ENCODE results near the gene ARHGAP5.
"Not testable (repeated sequence)": the region's sequence is repeated elsewhere in the genome, so short reads cannot be mapped to it uniquely, and the experiment has no call there.

ARHGAP5 gene

DNA sequence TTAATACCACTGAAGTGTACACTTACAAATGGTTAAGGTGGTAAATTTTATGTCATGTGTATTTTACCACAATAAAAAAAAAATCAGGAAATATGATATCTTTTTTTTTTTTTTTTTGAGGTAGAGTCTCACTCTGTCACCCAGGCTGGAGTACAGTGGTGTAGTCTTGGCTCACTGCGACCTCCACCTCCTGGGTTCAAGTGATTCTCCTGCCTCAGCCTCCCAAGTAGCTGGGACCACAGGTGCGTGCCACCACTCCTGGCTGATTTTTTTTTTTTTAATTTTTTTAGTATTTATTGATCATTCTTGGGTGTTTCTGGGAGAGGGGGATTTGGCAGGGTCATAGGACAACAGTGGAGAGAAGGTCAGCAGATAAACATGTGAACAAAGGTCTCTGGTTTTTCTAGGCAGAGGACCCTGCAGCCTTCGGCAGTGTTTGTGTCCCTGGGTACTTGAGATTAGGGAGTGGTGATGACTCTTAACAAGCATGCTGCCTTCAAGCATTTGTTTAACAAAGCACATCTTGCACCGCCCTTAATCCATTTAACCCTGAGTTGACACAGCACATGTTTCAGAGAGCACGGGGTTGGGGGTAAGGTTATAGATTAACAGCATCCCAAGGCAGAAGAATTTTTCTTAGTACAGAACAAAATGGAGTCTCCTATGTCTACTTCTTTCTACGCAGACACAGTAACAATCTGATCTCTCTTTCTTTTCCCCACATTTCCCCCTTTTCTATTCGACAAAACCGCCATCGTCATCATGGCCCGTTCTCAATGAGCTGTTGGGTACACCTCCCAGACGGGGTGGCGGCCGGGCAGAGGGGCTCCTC lies 50.0 kb downstream of the ARHGAP5 start:
- not testable (repeated sequence) for DNase-seq

GRCh38 chr14:32127731-32128654 lies 50.9 kb downstream of the ARHGAP5 start:
- not testable (repeated sequence) for DNase-seq

DNA sequence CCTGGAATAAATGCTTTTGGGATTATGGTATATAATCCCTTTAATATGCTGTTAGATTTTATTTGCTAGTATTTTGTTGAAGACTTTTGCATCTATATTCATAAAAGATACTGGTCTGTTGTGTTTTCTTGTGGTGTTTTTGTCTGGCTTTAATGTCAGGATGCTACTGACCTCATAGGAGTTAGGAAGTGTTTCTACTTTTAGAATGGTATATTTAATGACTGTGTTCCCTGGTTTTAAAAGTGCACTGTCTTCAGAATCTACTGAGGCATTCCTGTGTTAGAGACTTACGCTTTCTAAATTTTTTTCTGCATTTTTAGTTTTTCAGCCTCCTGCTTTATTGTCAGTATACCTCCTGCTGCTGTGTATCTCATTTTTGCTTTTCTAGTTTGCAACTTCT lies 51.6 kb downstream of the ARHGAP5 start:
- no peak for DNase-seq

- DNase-seq: no peak
Measured at GRCh38 chr14:32129124-32129523, 52.0 kb downstream of the ARHGAP5 start.

DNA sequence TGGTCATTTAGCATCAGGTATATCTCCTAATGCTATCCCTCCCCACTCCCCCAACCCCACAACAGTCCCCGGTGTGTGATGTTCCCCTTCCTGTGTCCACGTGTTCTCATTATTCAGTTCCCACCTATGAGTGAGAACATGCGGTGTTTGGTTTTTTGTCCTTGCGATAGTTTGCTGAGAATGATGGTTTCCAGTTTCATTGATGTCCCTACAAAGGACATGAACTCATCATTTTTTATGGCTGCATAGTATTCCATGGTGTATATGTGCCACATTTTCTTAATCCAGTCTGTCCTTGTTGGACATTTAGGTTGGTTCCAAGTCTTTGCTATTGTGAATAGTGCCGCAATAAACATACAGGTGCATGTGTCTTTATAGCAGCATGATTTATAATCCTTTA lies 54.6 kb downstream of the ARHGAP5 start:
- not testable (repeated sequence) for DNase-seq

- no peak for DNase-seq
Measured at GRCh38 chr14:32134448-32135097, 57.5 kb downstream of the ARHGAP5 start.

DNA sequence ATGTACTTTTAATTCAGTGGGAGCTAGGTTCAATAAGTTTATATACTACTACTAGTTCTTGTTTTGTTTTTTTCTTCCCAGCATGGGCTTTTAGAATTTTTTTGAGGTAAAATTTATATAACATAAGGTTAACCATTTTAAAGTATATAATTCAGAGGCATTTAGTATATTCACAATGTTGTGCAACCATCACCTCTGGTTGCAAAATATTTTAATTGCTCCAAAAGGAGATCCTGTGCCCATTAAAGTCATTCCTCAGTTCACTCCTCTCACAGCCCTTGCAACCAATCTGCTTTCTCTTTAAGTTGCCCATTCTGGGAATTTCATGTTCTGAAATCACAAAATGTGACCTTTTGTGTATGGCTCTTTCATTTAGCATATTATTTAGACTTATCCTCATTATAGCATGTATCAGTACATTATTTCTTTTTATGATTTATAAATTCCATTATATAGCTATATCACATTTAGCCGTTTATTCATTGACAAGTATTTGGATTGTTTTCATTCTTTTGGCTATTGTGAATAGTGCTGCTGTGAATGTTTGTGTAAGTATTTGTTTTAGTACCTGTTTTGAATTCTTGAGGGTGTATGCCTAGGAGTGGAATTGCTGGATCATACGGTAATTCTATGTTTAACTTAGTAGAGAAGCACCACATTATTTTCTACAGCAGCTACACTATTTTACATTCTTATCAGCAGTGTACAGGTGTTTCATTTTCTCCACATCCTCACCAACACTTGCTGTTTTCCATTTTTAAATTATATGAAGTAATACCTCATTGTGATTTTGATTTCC lies 59.1 kb downstream of the ARHGAP5 start:
- DNase-seq: no peak

GRCh38 chr14:32137313-32137712 lies 60.2 kb downstream of the ARHGAP5 start:
- no peak for DNase-seq

DNA sequence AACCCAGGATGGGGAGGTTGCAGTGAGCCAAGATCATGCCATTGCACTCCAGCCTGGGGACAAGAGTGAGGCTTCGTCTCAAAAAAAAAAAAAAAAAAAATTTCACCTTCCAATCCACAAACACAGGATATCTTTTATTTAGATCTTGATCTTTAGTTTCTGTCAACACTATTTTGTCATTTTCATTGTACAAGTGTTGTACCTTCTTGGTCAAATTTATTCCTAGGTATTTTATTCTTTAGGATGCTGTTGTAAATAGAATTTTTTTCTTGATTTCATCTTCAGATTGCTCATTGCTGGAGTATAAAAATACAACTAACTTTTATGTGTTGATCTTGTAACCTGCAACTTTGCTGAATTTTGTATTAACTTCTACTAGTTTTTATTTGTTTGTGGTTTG lies 60.8 kb downstream of the ARHGAP5 start:
- no peak for DNase-seq

GRCh38 chr14:32142341-32142740 lies 65.2 kb downstream of the ARHGAP5 start:
- no peak for DNase-seq

DNA sequence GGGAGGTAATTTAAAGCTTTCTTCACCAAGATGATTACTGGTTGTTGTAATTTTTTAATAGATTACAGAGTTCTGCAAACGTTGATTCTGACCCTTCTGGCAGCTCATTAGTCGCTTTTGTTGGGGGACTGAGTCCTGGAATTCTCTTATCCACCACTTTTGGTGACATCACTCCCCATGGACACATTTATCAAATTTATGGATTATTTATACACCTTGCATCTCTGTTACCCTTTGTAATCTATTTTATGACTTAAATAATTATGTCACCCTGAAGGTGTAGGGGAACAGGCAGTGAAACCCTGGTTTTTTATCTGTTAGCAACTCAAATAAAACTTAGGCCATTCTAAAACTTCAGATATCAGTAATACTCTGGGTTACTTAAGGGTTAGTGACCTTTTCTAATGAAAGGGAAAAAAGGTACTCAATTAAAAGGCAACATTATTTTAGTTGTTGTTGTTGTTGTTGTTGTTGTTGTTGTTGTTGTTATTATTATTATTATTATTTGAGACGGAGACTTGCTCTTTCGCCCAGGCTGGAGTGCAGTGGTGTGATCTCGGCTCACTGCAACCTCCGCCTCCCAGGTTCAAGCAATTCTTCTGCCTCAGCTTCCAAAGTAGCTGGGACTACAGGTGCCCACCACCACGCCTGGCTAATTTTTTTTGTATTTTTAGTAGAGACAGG lies 65.8 kb downstream of the ARHGAP5 start:
- no peak for DNase-seq

DNA sequence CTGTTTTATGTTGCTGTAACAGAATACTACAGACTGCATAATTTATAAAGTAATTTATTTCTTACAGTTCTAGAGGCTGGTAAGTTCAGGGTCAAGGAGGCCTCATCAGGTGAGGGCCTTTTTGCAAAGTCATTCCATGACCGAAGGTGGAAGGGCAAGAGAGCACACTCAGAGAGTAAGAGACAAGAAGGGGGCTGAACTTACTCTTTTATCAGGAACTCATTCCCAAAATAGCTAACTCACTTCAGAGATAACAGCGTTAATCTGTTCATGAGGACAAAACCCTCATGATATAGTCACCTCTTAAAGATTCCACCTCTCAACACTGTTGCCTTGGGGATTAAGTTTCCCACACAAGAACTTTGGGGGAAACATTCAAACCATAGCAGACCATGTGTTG lies 73.3 kb downstream of the ARHGAP5 start:
- DNase-seq: no peak

GRCh38 chr14:32166029-32166428 lies 88.9 kb downstream of the ARHGAP5 start:
- no peak for DNase-seq

DNA sequence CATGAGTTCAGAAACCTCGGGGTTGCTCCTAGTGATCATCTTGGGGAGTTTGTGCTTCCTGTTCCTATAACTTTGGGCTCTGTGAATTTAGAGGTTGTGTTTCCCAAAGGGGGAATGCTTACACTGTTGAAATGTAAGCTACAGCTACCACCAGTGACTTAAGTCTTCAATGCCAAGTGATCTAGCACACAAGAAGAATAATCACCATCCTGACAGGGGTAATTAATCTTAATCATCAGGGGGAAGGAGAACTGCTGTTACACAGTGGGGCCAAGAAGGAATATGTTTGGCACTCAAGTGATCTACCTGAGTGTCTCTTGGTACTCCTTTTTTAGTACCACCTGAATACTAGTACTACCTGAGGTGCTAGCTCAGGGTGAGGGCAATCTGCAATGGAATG lies 89.8 kb downstream of the ARHGAP5 start:
- no peak for DNase-seq

DNA sequence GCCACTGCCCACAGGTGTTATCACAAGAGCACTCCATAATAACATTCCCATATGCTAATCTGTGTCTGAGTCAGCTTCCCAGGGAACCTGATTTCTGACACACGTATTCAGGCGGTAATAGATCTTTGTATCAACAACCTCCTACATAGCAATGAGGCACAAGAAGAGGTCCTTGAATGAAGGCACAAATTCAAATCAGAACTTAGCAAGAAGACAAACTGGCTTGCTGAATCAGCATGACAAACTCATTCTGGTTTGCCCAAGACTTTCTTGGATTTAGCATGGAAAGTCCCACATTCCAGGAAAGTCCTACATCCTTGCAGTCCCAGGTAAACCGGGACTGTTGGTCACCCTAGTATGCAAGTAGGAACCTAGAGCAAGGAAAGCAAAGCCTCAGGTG lies 90.8 kb downstream of the ARHGAP5 start:
- DNase-seq: no peak

- no peak for DNase-seq
Measured at GRCh38 chr14:32169191-32169590, 92.1 kb downstream of the ARHGAP5 start.

DNA sequence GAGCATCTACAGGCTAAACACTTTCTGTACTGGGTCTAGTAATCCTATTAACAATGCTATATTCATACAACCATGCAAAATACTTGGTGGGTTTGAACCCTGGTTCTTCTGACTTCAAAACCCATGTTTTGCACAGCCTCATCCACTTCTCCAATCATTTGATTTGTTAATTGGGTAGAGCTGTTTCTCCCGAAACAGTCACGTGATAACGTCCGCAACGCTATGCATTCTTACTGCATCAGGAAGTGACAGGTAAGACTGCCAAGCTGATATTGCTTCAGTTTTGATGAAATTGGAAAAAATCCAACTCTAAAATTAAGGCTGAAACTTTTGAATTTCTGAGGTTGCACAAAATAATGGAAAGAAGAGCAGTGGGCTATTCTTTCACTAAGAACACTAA lies 94.4 kb downstream of the ARHGAP5 start:
- no peak for DNase-seq

DNA sequence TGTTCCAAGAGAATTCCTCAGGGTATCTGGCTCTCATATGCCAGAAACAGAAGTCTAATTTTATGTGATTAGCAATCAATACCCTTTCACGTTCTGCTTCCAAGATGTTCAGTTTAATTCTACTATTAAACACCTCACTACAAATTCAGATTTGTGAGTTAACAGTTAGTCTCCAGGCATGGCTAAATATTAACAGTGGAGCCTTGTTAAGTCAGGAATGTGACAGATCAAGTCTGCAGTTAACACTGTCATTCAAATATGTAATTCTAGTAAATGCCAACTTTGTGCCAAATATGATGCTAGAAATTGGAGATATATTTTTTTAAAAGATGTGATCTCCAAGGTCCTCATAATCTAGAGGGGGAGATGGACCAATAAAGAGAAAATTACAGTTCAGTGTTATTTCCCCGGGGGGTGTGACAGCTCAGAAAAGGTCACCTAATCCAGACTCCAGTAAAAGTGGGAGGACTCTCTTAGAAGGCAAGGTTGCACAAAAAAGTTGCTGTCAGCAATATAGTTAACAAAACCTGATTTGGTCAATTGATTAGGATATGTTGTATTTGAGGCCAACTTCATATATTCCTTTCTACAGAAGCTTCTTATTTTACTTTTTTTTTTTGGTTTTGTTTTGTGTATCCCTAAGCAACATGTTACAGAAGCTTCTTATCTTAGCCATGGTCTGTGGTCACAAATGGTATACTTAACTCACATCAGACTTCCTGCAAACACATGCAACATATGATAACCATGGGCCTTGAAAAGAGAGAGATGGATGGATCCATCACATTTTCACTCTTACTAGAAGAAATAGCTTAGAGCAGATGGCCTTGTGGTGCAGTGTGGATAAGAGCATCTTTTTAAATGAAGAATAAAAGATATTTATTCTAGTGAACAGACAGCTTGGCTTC lies 106.3 kb downstream of the ARHGAP5 start:
- no peak for DNase-seq

GRCh38 chr14:32185097-32185496 lies 108.0 kb downstream of the ARHGAP5 start:
- DNase-seq: no peak

- no peak for DNase-seq
Measured at GRCh38 chr14:32186248-32186647, 109.1 kb downstream of the ARHGAP5 start.

GRCh38 chr14:32189811-32190210 lies 112.7 kb downstream of the ARHGAP5 start:
- DNase-seq: no peak
